MM.1S (cell line): ENCODE measurements around the gene TTC7B.

Experiments used
- CTCF ChIP-seq: fragments of 300-600 bp; sonication (generic); IDR thresholded peaks from 2 replicates; pipeline ENCODE4 v1.5.1; 2016; ENCODE audit warnings: antibody characterized with exemption, low read length, mixed read lengths
- EZH2 ChIP-seq: fragments of 300-600 bp; sonication (generic); optimal IDR thresholded peaks from 2 replicates; pipeline ENCODE3; 2017; ENCODE audit warnings: low read depth, mild to moderate bottlenecking, antibody characterized with exemption, low read length, mixed read lengths
- EZH2phosphoT487 ChIP-seq: fragments of 300-600 bp; sonication (generic); IDR thresholded peaks from 2 replicates; pipeline ENCODE4 v1.6.1; 2018; ENCODE audit warnings: antibody characterized with exemption, low read length

DNA sequence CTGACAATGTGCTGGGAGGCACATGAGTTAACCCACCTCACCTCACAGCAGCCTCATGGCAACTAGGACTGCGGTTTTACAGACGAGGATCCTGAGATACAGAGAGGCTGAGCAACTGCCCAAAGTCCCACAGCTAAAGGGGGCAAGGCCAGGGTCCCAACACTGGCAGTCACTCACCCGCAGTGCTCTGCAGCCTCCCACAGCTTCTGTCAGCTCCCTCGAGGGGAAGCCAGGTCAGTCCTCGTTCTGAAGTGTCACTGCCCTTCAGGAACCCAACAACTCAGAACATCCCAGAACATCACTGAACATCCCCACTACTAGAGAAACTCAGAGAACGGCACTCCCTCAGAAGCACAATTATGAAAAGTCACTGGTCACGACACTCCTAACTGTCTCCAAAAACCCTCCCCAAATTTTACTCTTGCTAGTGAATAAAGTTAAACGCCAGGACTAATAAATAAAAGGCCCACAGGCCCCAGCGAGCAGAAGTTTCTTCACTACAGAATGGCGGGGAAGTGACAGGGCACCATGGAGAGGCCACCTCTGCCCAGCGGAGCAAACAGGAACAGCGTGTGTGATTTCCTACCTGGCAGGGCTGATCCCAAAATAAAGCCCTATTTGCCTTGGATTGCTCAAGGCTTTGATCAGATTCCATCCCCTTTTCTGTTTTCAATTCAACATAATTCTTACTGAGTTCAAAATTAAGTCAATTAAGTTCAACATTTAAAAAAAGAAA lies 75.1 kb downstream of the TTC7B start:
- TF ChIP-seq CTCF (no peak), EZH2phosphoT487 (no peak), EZH2 (no peak)
